Fibroblast of skin of right biceps (primary cell): Measurements from ENCODE around the gene ZNF132.
"Not testable (repeated sequence)": the region's sequence is repeated elsewhere in the genome, so short reads cannot be mapped to it uniquely, and the experiment has no call there.

Experiments
- DNase-seq: peaks from one replicate; pipeline ENCODE4 v3.0.0-alpha.2; 2013

Gene ZNF132

GRCh38 chr19:58439576-58440554 lies at the start of gene ZNF132:
ZNF132 (minus strand) TSS chr19:58440153; CDS start chr19:58439821, 332 bp downstream.
- peak; percentile 100 for DNase-seq

DNA sequence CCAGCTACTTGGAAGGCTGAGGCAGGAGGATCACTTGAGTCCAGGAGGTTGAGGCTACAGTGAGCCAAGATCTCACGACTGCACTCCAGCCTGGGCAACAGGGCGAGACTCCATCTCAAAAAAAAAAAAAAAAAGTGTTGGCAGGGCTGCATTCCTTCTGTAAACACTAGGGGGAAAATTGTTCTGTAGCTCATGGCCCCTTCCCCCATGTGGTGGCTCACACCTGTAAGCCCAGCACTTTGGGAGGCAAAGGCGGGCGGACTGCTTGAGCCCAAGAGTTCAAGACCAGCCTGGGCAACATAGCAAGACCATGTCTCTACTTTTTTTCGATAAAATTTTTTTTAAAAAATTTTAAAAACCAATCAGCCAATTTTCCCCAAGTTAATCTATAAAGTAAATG lies 44.4 kb upstream of the ZNF132 start:
- not testable (repeated sequence) for DNase-seq

DNA sequence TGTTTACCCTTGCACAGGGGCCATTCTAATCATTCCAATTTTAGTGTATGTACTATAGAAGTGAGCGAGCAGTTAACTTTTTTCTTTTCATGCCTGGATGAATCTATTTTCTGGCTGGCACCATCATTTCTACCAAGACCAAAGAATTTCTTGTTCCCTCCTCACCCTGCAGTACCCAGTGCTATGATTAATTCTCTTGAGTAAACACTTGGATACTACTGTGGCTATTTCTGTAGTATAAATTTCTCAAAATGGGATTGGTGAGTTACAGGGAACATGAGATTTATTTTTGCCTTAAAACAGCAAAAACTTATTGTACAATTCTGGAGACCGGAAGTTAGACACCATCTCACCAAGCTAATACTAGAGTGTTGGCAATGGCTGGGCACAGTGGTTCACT lies 43.8 kb upstream of the ZNF132 start:
- DNase-seq: no peak

DNA sequence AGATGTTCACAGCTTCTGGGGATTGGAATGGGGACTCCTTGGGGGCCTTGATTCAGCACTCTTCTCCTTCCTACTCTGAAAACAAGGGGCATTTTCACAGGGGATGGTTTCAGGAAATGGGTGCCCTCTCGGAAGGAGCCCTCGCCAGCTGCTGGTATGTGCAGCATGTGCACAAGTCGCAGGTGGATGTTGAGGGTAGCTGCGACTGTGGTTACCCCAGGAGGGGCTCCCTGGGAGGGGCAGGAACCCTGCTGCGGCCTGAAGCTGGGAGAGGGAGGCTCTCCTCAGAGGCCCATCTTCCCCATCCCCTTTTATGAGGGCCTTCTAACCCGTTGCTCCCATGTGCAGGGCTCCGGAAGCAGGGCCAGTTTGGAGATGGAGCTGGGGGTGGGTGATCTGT lies 42.4 kb upstream of the ZNF132 start:
- DNase-seq: no peak

DNA sequence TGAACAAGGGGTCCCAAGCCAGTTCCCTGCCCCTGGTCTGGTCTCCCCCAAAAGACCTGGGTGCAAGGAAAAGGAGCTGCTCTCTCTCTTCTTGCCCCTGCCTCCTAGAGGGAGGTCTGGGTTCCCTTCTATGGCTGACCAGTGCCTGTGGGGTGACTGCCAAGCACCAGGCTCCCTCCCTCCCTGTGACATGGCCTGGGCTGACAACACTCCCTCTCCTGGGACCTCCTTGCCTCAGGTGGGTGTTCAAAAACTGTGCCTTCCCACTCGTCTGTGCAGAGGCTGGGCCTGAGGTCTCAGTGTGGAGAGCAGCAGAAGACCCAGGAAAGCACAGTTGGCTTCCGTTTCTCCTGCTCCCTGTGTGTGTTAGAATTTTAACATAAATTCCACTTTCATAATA lies 40.9 kb upstream of the ZNF132 start:
- no peak for DNase-seq

GRCh38 chr19:58480481-58480830 lies 40.5 kb upstream of the ZNF132 start:
- no peak for DNase-seq

DNA sequence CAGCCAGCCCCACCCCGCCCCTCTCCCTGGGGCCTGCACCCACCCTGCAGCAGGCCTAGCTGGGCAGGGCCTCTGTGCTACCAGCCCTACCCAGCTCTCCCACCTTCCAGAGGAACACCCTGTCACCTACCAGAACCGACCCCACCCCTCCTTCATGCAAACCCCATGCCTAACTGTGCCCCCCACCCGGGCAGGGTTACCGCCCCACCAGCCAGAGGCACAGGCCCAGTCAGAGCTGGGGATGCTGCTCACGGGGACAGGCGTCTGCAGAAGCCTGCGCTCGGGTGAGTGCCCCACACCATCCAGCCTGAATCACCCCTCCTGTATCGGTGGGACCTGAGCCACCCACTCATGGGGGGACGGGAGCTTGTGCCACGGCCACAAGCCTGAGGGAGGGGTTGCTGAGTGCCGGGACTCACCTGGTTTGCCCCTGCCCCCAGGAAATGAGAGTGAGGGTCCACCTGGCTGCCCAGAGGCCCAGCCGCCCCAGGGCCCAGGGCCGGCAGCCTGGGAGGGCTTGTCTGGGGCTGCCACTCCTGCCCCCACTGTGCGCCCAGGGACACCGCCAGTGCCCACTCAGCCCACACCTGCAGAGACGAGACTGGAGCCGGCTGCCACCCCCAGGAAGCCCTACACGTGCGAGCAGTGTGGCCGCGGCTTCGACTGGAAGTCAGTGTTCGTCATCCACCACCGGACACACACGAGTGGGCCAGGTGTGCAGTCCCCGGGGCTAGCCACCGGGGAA lies 40.0 kb upstream of the ZNF132 start:
- no peak for DNase-seq

- DNase-seq: no peak
These were observed 39.4 kb upstream of the ZNF132 start for GRCh38 chr19:58479303-58479702.

DNA sequence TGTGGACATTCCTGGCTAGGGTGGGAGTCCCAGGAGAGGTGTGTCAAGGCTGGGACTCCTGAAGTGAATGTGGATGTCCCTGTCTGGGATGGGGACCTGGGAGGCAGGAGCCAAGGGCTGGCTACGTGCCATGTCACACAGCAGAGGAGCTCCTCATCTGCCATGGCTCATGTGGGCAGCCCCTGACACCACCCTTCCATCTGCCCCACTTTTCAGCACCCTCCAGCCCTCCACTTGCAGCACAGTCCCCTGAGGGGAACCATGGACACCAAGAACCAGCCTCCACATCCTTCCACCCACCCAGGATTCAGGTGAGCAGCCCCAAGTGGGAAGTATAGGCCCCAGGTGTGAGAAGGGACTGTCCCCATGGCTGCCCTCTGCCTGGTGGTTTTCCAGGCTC lies 37.9 kb upstream of the ZNF132 start:
- no peak for DNase-seq

DNA sequence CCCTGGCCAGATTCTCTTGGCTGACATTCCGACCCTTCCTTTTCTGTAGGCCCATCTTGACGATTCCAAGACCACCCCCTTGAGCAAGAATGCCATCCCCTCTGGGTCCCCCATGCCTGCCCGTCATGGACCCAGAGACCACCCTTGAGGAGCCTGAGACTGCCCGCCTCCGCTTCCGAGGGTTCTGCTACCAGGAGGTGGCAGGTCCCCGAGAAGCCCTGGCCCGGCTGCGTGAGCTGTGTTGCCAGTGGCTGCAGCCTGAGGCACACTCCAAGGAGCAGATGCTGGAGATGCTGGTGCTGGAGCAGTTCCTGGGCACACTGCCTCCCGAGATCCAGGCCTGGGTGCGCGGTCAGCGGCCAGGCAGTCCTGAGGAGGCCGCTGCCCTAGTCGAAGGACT lies 37.2 kb upstream of the ZNF132 start:
- no peak for DNase-seq

DNA sequence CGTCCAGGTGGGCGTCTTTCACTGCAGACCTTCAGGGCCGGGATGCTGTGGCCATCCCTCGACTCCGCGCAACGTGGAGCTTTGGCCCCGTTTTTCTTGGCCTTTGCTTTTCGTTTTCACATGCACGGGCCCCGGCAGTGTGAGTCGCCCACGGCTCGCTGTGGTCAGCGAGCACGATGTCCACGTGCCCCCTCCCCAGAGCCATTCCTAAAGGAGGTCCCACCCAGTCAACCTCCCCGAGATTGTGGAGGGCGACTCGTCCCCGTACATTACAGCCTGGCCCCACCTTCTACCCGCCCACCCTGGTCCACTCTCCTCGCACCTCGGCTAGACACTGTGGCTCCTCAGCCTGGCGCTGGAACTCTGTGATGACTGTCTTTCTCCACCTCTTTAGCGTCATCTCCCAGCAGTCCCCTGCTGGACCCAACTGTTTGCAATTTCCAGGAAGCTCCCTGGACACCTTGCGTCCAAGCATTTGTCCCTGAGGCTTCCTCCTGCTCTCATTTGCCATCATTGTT lies 36.6 kb upstream of the ZNF132 start:
- DNase-seq: peak; percentile 31

GRCh38 chr19:58475714-58476497 lies 36.0 kb upstream of the ZNF132 start, which contains the start of gene ZNF446:
ZNF446 (plus strand) TSS chr19:58476352; CDS start chr19:58477219, 867 bp downstream.
- DNase-seq: peak; percentile 97

DNA sequence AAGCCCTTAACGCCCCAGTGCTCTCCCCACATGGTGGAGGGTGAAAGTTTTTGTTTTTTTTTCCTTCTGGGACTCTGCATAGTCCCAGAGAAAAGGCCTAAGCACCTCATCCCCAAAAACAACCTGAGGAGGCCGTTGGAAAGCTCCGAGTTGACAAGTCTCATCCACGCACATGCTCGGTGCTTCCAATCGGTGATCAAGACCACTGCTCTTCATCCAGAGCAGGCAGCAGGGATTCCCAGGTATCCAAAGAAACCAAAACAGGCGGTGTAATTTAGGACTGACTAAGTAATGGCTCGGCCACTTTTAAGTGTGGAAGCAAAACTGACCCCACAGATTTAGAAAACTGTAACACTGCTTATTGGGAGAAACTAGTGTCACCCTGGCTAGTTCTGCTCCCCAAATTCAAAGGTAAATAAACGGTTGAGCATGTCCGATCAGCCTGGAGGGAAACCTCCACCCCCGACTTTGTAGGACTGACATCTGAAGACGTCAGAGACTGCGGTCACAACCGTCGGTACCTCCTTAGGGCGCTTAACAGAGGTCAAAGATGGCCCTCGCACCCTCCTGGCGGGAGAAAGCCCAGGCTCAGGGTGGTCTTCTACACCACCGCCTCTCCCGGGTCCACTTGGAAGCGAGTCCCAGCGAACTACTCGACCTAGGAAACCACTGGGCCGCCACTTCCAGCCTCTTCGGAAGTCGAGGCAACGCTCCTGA lies 35.2 kb upstream of the ZNF132 start:
- no peak for DNase-seq

GRCh38 chr19:58474291-58474996 lies 34.5 kb upstream of the ZNF132 start:
- peak; percentile 75 for DNase-seq

DNA sequence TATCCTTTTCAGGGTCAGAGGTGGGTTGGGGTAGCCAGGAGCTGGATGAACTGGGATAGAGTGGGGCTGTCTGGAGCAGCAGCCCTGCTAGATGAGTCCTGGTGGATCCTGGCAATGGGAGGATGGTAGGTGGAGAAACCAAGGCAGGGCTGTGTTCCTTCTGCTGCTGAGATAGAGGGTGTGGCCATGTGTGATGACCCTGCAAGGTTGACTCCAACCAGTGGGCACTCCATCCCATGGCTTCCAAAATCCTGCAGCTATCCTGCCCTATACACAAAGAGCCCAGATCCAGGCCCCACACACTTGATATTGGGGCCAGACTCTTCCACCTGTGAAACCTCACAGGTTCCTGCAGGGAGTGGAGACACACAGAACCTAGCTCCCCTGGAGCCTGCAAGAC lies 33.8 kb upstream of the ZNF132 start:
- no peak for DNase-seq

- DNase-seq: no peak
These were observed 31.8 kb upstream of the ZNF132 start for GRCh38 chr19:58471736-58472135.

- not testable (repeated sequence) for DNase-seq
These were observed 31.0 kb upstream of the ZNF132 start for GRCh38 chr19:58470837-58471543.

- no peak for DNase-seq
These were observed 29.5 kb upstream of the ZNF132 start for GRCh38 chr19:58469241-58470013.

DNA sequence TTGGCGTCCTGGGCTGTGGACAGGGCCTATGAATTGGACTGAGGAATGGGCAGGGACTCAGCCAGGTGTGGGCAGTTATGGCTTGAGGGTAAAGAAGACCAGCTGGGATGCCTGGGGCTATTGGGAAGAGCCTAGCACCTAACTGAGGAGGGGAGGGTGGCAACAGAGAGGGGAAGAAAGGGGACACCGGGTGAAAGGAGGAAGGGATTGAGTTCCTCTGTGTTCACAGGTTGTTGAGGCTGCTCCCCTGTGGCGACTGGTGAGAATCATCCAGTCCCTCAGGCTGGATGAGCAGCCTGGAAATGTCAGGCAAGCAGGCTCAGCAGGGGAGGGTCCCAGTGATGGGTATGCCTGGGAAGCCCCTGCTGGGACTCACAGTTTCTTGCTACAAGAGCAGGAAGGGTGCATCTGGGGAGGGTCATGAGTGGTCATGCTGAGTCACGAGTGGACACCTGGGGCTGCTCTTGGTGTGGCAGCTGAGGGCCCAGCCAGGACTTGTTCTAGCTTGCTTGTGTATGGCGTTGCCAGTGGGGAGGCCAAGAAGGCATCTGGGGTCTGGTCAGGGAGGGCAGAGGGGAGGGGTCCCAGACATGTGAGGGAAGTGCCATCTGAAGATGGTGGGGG lies 28.4 kb upstream of the ZNF132 start:
- no peak for DNase-seq
